HT1080 (cell line): ENCODE measurements around the gene MEIS2. TPM values are rescaled to one million over a fixed set of nuclear protein-coding genes. Genes with fewer than 3 reads are reported as not detected.

ENCODE experiments used
- DNase-seq: peaks from one replicate; pipeline ENCODE4 v3.0.0-alpha.2; 2015; ENCODE audit warnings: low read depth
- total RNA-seq: library from RNA; depleted of rRNA; stranded (reverse); fragments of >200 nt; shearing (Covaris generic); gene quantifications from 2 replicates; pipeline ENCODE4 v1.2.3, GENCODE V29; 2014

MEIS2 gene
- total RNA-seq, 1 experiment from 2014 or later = 17.1 TPM

DNA sequence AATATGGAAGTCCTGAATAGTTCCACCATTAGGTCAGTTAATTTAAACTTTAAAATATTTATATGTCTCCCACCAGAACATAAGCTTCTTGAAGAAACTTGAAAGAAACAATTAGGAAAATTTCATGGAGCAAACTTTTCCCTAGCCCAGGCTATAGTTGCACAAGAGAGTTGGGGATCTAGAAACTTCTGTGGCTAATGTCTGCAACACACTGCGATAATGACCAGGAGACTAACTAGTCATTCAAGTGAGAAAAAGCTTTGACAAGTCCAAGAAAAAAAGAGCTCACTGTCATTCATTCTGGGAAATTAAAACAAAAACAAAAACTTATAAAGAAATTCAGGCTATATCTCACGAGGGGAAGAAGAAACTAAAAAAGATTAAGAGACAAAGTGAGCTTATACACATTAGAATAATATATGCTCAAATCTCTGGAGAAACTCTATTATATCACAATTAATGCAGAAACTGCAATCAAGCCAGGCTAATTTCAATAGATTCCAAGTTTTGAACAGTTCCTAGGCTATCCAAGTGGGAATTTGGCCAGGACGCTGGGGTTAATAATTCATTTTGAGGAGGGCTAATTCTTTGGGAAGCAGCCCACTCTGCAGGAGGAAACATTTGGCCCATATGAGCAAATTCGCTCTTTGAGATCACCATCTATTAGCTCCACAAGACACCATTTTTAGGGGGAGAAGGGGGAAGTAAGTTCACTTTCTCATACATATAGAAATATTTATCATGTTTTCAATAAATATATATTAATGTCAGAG is 134.6 kb downstream of the MEIS2 start:
- DNase-seq = no peak

GRCh38 chr15:36964626-36965025 is 135.7 kb downstream of the MEIS2 start:
- no peak for DNase-seq

DNA sequence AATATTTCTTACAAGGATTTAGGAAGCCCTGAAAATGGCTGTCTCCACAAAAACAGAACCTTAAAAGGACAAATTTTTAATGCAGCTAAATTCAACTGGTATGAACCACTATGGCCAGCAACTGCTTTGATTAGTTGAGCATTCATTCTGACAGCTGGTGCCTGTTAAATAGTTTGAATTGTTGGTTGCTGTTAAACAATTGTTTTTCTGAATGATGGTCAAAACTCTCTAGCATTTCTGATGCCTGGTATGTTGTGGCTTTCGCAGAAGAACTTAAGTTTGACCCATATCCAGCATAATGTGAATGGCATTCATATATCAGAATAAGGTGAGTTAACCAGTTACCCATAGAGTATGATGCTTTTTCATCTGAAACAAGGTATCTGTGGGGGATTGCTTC is 138.4 kb downstream of the MEIS2 start:
- no peak for DNase-seq

DNA sequence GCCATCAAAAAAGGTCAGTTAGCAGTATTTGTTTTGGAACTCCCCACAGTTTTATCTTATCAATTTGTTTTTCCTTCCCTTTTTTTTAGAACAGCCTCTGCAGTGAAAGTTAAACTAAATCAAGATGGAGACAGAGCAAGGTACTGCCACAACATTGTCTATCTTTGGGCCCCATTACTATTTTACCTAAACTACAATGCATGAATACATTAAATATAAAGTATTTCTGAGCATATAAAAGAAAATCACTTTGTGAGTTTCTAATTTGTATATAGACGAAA is 139.5 kb downstream of the MEIS2 start:
- DNase-seq = no peak

DNA sequence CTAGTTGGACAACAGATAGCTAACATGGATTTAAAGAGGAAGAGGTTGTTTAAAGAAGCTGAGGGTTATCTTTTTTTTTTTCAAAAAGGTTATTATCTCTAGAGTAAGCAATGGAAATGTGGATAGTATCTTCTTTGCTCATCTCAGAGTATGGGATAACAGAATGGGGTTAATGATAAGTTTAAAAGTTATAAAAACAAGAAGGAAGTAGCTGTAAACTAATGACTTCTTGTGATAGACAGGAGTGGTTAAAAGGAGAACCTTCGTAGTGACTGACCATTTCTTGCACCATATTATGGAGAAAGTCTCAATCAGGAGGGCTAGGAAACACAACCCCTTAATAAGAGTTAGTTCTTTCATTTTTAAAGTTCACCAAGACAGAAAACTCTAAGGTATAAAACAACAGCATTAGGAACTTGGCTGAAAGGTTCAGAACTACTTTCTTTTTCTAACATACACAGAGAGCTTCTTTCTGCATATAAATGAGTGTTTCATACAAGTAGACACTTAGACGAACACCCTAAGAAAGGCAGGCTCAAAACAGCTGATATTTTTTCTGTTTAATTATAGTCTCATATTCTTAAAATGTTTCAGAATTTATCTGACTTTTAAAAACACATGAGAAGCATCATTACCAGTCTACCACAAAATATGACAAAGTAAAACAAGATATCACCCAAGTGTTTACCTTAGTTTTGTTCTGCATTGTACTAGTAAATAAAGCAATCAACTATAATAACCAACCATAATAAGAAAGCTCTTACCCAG is 140.0 kb downstream of the MEIS2 start:
- no peak for DNase-seq

GRCh38 chr15:36959746-36960145 is 140.6 kb downstream of the MEIS2 start:
- DNase-seq = no peak

GRCh38 chr15:36958606-36959005 is 141.7 kb downstream of the MEIS2 start:
- DNase-seq = no peak

DNA sequence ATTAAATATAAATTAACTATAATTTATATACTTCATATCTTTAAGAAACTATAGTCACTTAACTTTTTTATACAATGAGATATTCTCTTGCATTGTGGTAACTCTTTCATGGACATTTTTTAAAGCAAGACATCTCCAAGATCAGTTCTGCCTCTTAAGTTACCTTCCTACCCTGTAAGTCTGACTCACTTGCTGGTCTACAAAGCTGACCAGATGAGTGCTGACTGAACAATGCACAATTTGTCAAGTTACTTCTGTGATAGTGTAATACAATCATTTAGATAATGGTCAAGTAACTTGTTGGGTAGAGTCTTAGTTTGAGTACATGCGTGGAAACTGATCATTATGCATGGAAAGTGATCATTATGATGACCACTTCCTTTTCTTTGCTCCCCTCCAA is 145.9 kb downstream of the MEIS2 start:
- peak; percentile 2 for DNase-seq

DNA sequence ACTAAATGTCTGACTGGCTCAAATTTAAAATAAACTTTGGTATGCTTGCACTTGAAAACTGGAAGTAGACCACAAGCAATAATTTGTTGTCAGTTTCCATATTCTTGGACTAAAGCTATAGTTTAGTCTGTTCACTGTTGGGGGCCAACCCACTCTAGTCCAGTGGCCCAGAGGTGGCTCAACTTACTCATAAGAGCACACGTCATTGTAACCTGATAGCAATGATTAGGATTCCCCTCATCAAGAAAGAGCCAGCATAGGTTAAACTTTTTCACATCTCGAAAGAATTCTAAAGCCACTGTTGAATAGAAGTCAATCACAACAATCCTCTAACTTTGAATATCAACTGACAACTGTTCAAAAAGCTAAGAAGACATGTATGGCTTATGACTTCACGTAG is 147.0 kb downstream of the MEIS2 start:
- DNase-seq = no peak

- DNase-seq = peak; percentile 61
These were observed 148.6 kb downstream of the MEIS2 start for GRCh38 chr15:36951731-36952247.

- no peak for DNase-seq
These were observed 150.0 kb downstream of the MEIS2 start for GRCh38 chr15:36950371-36950770.

DNA sequence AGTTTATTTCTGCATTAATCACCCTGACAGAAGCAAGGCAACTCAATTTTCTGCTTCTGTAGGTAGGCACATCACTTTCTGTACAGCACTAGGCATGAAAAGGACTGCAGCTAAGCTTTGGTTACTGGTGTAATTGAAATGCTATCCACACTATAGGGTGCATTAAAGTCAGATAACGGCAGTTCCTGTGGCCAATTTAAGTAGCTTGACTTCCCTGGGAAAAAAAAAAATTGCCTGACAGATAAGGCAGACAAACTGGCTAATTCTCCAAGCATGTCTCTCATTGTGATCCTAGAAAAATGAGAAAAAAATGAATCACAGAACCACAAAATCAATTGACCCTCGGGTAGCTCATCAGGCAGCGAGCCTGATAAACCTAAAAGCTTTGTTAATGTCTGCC is 151.4 kb downstream of the MEIS2 start:
- no peak for DNase-seq

GRCh38 chr15:36947035-36947719 is 153.2 kb downstream of the MEIS2 start:
- DNase-seq = no peak

DNA sequence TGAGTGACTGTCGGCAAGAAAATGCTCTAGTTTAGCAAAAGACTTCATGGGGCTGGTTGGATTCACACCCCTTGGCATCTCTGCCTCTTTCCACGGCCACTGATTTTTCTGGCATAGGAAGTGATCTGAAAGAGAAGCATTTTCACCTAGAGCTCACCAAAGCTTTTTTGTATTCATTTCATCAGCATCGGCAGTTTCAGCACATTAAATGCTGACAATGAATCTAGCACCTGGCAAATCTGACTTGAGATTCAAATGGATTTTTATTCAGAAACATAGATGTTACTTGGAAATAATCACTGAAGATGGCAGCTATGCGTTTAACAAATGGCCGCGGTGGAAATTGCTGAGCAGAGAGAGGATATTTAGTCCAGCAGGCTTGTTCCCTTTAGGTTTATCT is 155.9 kb downstream of the MEIS2 start:
- no peak for DNase-seq

GRCh38 chr15:36943508-36944361 is 156.6 kb downstream of the MEIS2 start:
- DNase-seq = no peak

- no peak for DNase-seq
These were observed 158.0 kb downstream of the MEIS2 start for GRCh38 chr15:36942248-36942827.

DNA sequence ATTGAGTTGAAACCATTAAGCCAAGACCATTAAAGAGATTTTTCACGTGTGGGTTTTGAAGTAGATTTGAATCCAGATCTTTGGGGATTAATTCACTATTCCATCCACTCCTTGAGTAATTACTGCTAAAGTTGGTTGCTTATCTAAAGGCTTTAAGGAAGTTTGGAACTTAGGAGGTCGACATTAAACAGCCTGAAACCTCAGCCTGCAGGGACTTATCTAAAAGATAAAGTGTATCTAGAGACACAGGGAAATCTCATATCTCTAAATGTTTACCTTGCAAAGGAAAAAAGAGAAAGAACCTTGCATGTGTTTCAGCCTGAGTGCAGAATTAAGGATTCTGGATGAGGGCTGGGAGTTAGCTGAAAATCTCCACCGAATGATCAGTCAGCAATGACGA is 158.6 kb downstream of the MEIS2 start:
- DNase-seq = no peak

- DNase-seq = no peak
These were observed 159.6 kb downstream of the MEIS2 start for GRCh38 chr15:36940636-36941260.

DNA sequence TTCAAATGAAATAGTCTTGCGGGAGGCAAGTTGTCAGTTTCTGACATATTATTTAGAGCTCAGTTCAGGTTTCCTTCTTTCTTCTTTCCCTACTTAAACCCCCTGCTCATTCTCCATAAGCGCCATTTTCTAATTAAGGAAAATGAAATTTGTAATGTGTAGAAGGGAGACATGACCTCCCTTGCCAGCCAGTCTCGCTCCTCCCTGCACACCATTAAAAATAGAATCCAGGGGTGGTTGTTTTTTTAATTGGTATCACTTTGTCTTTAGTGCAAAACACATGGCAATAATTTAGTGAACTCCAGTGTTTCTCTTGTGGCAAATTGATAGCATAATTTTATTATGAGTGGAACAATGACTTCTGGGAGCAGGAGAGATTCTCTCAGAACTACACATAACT is 160.1 kb downstream of the MEIS2 start:
- DNase-seq = no peak

DNA sequence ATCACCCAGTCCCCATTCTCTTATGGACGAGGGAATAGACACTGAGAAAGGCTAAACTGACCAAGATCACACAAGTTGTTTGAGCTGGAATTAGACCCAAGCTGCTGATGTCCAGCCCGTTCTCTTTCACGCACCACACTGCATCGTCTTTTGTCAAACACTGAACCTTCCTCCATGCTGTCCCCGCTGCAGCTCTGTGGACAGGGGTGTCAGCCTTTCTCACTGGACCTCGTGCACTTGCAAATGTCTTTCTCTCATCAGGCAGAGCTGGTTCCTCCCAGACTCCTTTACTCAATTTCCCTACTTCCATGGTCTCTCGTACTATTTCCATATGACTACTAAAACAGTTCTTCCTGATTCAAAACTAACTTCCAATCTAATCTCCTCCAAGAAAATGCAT is 161.6 kb downstream of the MEIS2 start:
- no peak for DNase-seq

- no peak for DNase-seq
These were observed 162.2 kb downstream of the MEIS2 start for GRCh38 chr15:36938131-36938530.
